Transverse colon (tissue), 4 donors: ENCODE results near the gene PDE4D. TPM values are rescaled to one million over a fixed set of nuclear protein-coding genes. Genes with fewer than 3 reads are reported as not detected.

Experiments used
- DNase-seq: peaks from one replicate; pipeline ENCODE4 v3.0.0-alpha.2; 2019
- H3K27ac ChIP-seq, 4 donors: fragments of 200-600 bp; sonication (generic); 2 replicates each; pipeline ENCODE4 v1.5.1; 2016 to 2018; ENCODE audit warnings: inconsistent platforms in 4 of 4
- H3K27me3 ChIP-seq: fragments of 200-600 bp; sonication (generic); 2 replicates; pipeline ENCODE4 v1.5.1; 2017; ENCODE audit warnings: inconsistent platforms
- H3K36me3 ChIP-seq, 4 donors: fragments of 200-600 bp; sonication (generic); 2 replicates each; pipeline ENCODE4 v1.5.1; 2017 to 2019; ENCODE audit warnings: inconsistent platforms in 4 of 4
- H3K4me1 ChIP-seq, 4 donors: fragments of 200-600 bp; sonication (generic); 2 replicates each; pipeline ENCODE4 v1.5.1; 2017 to 2020; ENCODE audit warnings: inconsistent platforms in 4 of 4
- H3K4me3 ChIP-seq, 4 donors: fragments of 200-600 bp; sonication (generic); 1 replicate in 1 of 4; 2 replicates in 3 of 4; pipeline versions ENCODE4 v1.5.1 to v1.6.1; 2017 to 2019; ENCODE audit warnings: inconsistent platforms in 4 of 4
- H3K9me3 ChIP-seq, 2 donors: fragments of 200-600 bp; sonication (generic); 2 replicates each; pipeline ENCODE4 v1.5.1; 2017 to 2019; ENCODE audit warnings: inconsistent platforms in 2 of 2
- CTCF ChIP-seq, 5 experiments: fragments of 200-600 bp in 3 of 5; fragments of 450-650 bp in 2 of 5; sonication (generic) in 3 of 5; IDR thresholded peaks; 1 replicate in 2 of 5; 2 replicates in 3 of 5; pipeline ENCODE4 v1.5.1; 2016 to 2017; ENCODE audit warnings: antibody characterized with exemption in 5 of 5, inconsistent platforms in 3 of 5, mild to moderate bottlenecking in 2 of 5, moderate library complexity in 1 of 5
- EP300 ChIP-seq: sonication (generic); formaldehyde crosslinking; IDR thresholded peaks from one replicate; pipeline ENCODE4 v1.6.1; 2017; ENCODE audit warnings: antibody characterized with exemption, low read depth
- POLR2A ChIP-seq: fragments of 450-650 bp; IDR thresholded peaks from one replicate; pipeline ENCODE4 v1.6.1; 2016; ENCODE audit warnings: antibody characterized with exemption, mild to moderate bottlenecking, moderate library complexity
- POLR2AphosphoS5 ChIP-seq, 3 donors: sonication (generic); formaldehyde crosslinking; IDR thresholded peaks; one replicate each; pipeline ENCODE4 v1.6.1; 2016; ENCODE audit warnings: antibody characterized with exemption in 3 of 3
- WGBS, 2 donors: methylation state at CpG; one replicate each; pipeline ENCODE4 v1.1.5; 2018; ENCODE audit warnings: low coverage in 1 of 2; 5-methylcytosine and 5-hydroxymethylcytosine counted together
- in situ Hi-C, 4 donors: fragments of 200-750 bp; cut with MboI; loops; one replicate each; pipeline versions ENCODE4 v1.15.0 to v1.15.1; 2017; ENCODE audit warnings: low sequenced_read_pairs in 3 of 4, low pct_ligation_motif_present in 1 of 4, low pct_unique_long_range_greater_than_20kb in 1 of 4
- intact Hi-C: fragments of 100-400 bp; cut with DNase I; formaldehyde crosslinking; loops from one replicate; pipeline ENCODE4 v1.15.1; 2023; ENCODE audit warnings: low total_unique reads
- total RNA-seq, 4 donors: library from RNA; depleted of rRNA; stranded (reverse); fragments of >200 nt; gene quantifications; one replicate each; pipeline ENCODE4 v1.1.0, GENCODE V29; 2016

Gene PDE4D
- total RNA-seq, 4 donors from 2014 or later, result 47.0 to 302 (median 73.6) TPM

GRCh38 chr5:59873113-59873512 lies 20.4 kb downstream of the PDE4D start:
- WGBS, 2 donors, result 67 to 71% methylated on average over 2 of the region's 2 CpGs
- Histone ChIP-seq H3K27ac (no peak overlapping the region), H3K36me3 (no peaks in the 10 kb centered on the region), H3K9me3 (no peaks in the 10 kb centered on the region), H3K4me3 (no peak overlapping the region), H3K27me3 (no peaks in the 10 kb centered on the region), H3K4me1 (no peaks in the 10 kb centered on the region)
- no peak for DNase-seq
- in situ Hi-C loops, result no loop called here
- intact Hi-C loops, result no loop called here
- TF ChIP-seq POLR2A, result no peak
- no peak for TF ChIP-seq CTCF (IDR thresholded peaks at IDR 0.05)
- no peak for TF ChIP-seq POLR2AphosphoS5 (IDR thresholded peaks at IDR 0.05)
- no peak for TF ChIP-seq EP300

- Histone ChIP-seq H3K9me3 (no peaks in the 10 kb centered on the region), H3K36me3 (no peaks in the 10 kb centered on the region), H3K4me1 (no peaks in the 10 kb centered on the region), H3K27me3 (no peaks in the 10 kb centered on the region), H3K27ac (no peak overlapping the region), H3K4me3 (no peak overlapping the region)
- in situ Hi-C loops (no loop called here), intact Hi-C loops (no loop called here)
- WGBS, 2 donors, result 67 to 74% methylated on average over 1 to 2 of the region's 2 CpGs
- TF ChIP-seq EP300 (no peak), CTCF (IDR thresholded peaks at IDR 0.05) (no peak), POLR2A (no peak), POLR2AphosphoS5 (IDR thresholded peaks at IDR 0.05) (no peak)
- no peak for DNase-seq
Measured at GRCh38 chr5:59866661-59867060, 26.9 kb downstream of the PDE4D start.

GRCh38 chr5:59864718-59865117 lies 28.8 kb downstream of the PDE4D start:
- 72% methylated on average over 3 of the region's 3 CpGs; no CpG with 5 or more reads in 1 of the 2 donors for WGBS, 2 donors
- no peak for DNase-seq
- no peaks in the 10 kb centered on the region for H3K4me1 ChIP-seq
- no peak overlapping the region for H3K4me3 ChIP-seq
- no peaks in the 10 kb centered on the region for H3K9me3 ChIP-seq
- no peak overlapping the region for H3K27ac ChIP-seq
- H3K27me3 ChIP-seq, result no peaks in the 10 kb centered on the region
- intact Hi-C loops (no loop called here), in situ Hi-C loops (no loop called here)
- H3K36me3 ChIP-seq, result no peaks in the 10 kb centered on the region
- no peak for TF ChIP-seq POLR2AphosphoS5 (IDR thresholded peaks at IDR 0.05)
- TF ChIP-seq CTCF (IDR thresholded peaks at IDR 0.05), result no peak
- no peak for TF ChIP-seq EP300
- TF ChIP-seq POLR2A, result no peak

- intact Hi-C loops, result no loop called here
- H3K36me3 ChIP-seq, result no peaks in the 10 kb centered on the region
- in situ Hi-C loops, result no loop called here
- H3K27me3 ChIP-seq, result no peaks in the 10 kb centered on the region
- 63 to 84% methylated on average over 2 to 5 of the region's 5 CpGs for WGBS, 2 donors
- no peak for DNase-seq
- no peak overlapping the region for H3K4me3 ChIP-seq
- no peak overlapping the region for H3K27ac ChIP-seq
- no peaks in the 10 kb centered on the region for H3K4me1 ChIP-seq
- TF ChIP-seq EP300 (no peak), POLR2A (no peak), POLR2AphosphoS5 (IDR thresholded peaks at IDR 0.05) (no peak), CTCF (IDR thresholded peaks at IDR 0.05) (no peak)
- no peaks in the 10 kb centered on the region for H3K9me3 ChIP-seq
Measured at GRCh38 chr5:59863777-59864176, 29.7 kb downstream of the PDE4D start.
